Calu3 (cell line): ENCODE results near the gene CHST8. TPM values are rescaled to one million over a fixed set of nuclear protein-coding genes. Genes with fewer than 3 reads are reported as not detected.

Experiments
- BruUV-seq: library from RNA; stranded (reverse); fragments of 400-500 nt; replicated peaks from 2 replicates; lab custom pipeline; 2021; lab: Mats Ljungman, UMichigan
- CTCF ChIA-PET: fragments of 300-600 bp; sonication (Branson Sonifier 250); formaldehyde crosslinking; loops from one replicate; lab custom pipeline; 2022; ENCODE audit warnings: antibody characterized with exemption; lab: Charles Lee
- DNase-seq: peaks from one replicate; pipeline ENCODE4 v3.0.0; 2022
- H3K27ac Mint-ChIP-seq: one replicate; pipeline ENCODE4 v1.8.0; 2022; ENCODE audit warnings: mixed read lengths; ENCODE audit not compliant: unreplicated experiment
- H3K27me3 Mint-ChIP-seq: one replicate; pipeline ENCODE4 v1.8.0; 2022; ENCODE audit warnings: mixed read lengths; ENCODE audit not compliant: unreplicated experiment
- H3K36me3 Mint-ChIP-seq: one replicate; pipeline ENCODE4 v1.8.0; 2022; ENCODE audit warnings: mild to moderate bottlenecking, moderate library complexity, mixed read lengths; ENCODE audit not compliant: insufficient read depth, unreplicated experiment
- H3K4me1 Mint-ChIP-seq: one replicate; pipeline ENCODE4 v1.8.0; 2022; ENCODE audit warnings: mild to moderate bottlenecking, low read depth, mixed read lengths; ENCODE audit not compliant: unreplicated experiment
- H3K4me3 Mint-ChIP-seq: one replicate; pipeline ENCODE4 v1.8.0; 2022; ENCODE audit warnings: mild to moderate bottlenecking, low read depth, moderate library complexity, mixed read lengths; ENCODE audit not compliant: unreplicated experiment
- H3K9me3 Mint-ChIP-seq: one replicate; pipeline ENCODE4 v1.8.0; 2022; ENCODE audit warnings: low read depth, mixed read lengths; ENCODE audit not compliant: unreplicated experiment
- intact Hi-C: fragments of 100-400 bp; cut with micrococcal nuclease; formaldehyde crosslinking; loops from one replicate; pipeline ENCODE4 v1.10.0; 2022; ENCODE audit not compliant: unreplicated experiment
- total RNA-seq: library from RNA; stranded (reverse); gene quantifications from 2 replicates; pipeline ENCODE4 v1.2.3, GENCODE V29; 2022
- TF ChIP-seq, protein P1 (sequence below): fragments of 200-600 bp; IDR thresholded peaks from one replicate; pipeline ENCODE4 v1.8.0; 2022; ENCODE audit warnings: antibody characterized with exemption; ENCODE audit not compliant: unreplicated experiment

Gene CHST8
- total RNA-seq, 1 experiment from 2014 or later, result not detected

GRCh38 chr19:33724721-33725060, 102.9 kb downstream of the CHST8 start:
- intact Hi-C loops, result no loop called here
- Mint-ChIP-seq H3K4me1 (no peaks in the 10 kb centered on the region), H3K9me3 (no peaks in the 10 kb centered on the region), H3K4me3 (no peak overlapping the region), H3K27me3 (peaks cover 96% of the 10 kb centered on the region), H3K36me3 (no peaks in the 10 kb centered on the region), H3K27ac (no peak overlapping the region)
- TF ChIP-seq, protein P1, sequence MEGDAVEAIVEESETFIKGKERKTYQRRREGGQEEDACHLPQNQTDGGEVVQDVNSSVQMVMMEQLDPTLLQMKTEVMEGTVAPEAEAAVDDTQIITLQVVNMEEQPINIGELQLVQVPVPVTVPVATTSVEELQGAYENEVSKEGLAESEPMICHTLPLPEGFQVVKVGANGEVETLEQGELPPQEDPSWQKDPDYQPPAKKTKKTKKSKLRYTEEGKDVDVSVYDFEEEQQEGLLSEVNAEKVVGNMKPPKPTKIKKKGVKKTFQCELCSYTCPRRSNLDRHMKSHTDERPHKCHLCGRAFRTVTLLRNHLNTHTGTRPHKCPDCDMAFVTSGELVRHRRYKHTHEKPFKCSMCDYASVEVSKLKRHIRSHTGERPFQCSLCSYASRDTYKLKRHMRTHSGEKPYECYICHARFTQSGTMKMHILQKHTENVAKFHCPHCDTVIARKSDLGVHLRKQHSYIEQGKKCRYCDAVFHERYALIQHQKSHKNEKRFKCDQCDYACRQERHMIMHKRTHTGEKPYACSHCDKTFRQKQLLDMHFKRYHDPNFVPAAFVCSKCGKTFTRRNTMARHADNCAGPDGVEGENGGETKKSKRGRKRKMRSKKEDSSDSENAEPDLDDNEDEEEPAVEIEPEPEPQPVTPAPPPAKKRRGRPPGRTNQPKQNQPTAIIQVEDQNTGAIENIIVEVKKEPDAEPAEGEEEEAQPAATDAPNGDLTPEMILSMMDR, result no peak
- no peak for DNase-seq
- CTCF ChIA-PET, result no interaction called here
- BruUV-seq, result no TSS peak

DNA sequence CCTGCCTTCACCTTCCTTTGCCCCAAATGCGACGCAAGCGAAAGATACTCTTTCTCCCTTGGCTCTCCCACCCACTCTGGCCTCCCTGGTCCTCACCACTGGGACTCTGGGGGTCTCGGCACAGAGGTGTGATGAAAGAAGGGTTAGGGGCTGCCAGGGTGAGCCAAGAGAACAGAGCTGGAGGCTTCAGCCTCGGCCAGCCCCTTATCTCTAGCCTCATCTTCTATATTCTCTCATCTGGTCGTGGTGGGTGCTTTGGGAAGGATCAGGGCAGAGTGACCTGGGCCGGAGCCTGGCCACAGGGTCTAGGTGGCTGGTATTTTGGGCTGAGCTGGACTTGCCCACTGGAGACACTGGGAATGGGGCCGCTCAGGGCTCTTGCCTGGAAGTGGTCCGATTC, 103.8 kb downstream of the CHST8 start:
- no peaks in the 10 kb centered on the region for H3K9me3 Mint-ChIP-seq
- no TSS peak for BruUV-seq
- intact Hi-C loops, result no loop called here
- peaks cover 96% of the 10 kb centered on the region for H3K27me3 Mint-ChIP-seq
- CTCF ChIA-PET, result no interaction called here
- no peaks in the 10 kb centered on the region for H3K36me3 Mint-ChIP-seq
- no peaks in the 10 kb centered on the region for H3K4me1 Mint-ChIP-seq
- no peak for DNase-seq
- no peak overlapping the region for H3K27ac Mint-ChIP-seq
- H3K4me3 Mint-ChIP-seq, result no peak overlapping the region
- TF ChIP-seq, protein P1, result no peak

GRCh38 chr19:33726756-33727155, 105.0 kb downstream of the CHST8 start:
- no peaks in the 10 kb centered on the region for H3K4me1 Mint-ChIP-seq
- H3K27me3 Mint-ChIP-seq, result peaks cover 96% of the 10 kb centered on the region
- H3K4me3 Mint-ChIP-seq, result no peak overlapping the region
- no peak overlapping the region for H3K27ac Mint-ChIP-seq
- H3K36me3 Mint-ChIP-seq, result no peaks in the 10 kb centered on the region
- no peaks in the 10 kb centered on the region for H3K9me3 Mint-ChIP-seq
- TF ChIP-seq, protein P1, result no peak
- no TSS peak for BruUV-seq
- intact Hi-C loops, result no loop called here
- no peak for DNase-seq
- CTCF ChIA-PET, result no interaction called here

DNA sequence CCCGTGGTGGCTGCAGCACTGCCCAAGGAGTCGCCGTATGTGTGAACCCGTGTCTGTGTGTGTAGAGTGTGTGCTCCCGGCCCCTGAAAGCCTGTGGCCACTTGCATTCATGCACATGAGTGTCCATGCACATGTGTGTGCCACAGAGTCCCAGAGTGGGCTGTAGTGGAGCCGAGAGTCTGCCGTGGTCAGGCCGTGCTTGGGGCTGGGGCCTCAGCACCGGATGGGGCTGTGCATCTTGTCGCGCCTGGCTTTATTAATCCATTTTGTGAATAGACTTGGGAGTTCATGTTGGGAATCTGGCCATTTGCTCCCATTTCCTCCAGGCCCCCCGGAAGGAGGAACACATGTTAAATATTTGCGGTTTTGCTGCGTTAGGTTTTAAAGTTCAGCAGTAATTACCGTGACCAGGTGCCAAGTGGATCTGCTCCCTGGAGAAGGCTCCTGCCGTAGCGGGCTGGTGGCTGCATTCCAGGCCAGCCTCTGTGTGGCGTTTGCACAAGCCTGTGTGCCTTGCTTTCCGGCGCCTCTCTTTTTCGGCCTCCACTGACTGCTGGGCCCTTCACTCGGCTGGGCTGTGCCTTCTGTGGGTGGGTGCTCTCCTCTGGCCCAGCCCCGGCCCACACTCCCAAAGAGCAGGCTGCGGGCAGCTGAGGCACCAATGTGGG, 105.7 kb downstream of the CHST8 start:
- peaks cover 96% of the 10 kb centered on the region for H3K27me3 Mint-ChIP-seq
- H3K27ac Mint-ChIP-seq, result no peak overlapping the region
- CTCF ChIA-PET, result no interaction called here
- no peak overlapping the region for H3K4me3 Mint-ChIP-seq
- DNase-seq, result no peak
- H3K9me3 Mint-ChIP-seq, result no peaks in the 10 kb centered on the region
- TF ChIP-seq, protein P1, result no peak
- no peaks in the 10 kb centered on the region for H3K36me3 Mint-ChIP-seq
- BruUV-seq, result no TSS peak
- H3K4me1 Mint-ChIP-seq, result no peaks in the 10 kb centered on the region
- intact Hi-C loops, result no loop called here
